Measurements from ENCODE around the gene MT1A. TPM values are rescaled to one million over a fixed set of nuclear protein-coding genes. Genes with fewer than 3 reads are reported as not detected.

MT1A gene
- total and polyA plus RNA-seq, 2 experiments from 2014 or later = not detected

DNA sequence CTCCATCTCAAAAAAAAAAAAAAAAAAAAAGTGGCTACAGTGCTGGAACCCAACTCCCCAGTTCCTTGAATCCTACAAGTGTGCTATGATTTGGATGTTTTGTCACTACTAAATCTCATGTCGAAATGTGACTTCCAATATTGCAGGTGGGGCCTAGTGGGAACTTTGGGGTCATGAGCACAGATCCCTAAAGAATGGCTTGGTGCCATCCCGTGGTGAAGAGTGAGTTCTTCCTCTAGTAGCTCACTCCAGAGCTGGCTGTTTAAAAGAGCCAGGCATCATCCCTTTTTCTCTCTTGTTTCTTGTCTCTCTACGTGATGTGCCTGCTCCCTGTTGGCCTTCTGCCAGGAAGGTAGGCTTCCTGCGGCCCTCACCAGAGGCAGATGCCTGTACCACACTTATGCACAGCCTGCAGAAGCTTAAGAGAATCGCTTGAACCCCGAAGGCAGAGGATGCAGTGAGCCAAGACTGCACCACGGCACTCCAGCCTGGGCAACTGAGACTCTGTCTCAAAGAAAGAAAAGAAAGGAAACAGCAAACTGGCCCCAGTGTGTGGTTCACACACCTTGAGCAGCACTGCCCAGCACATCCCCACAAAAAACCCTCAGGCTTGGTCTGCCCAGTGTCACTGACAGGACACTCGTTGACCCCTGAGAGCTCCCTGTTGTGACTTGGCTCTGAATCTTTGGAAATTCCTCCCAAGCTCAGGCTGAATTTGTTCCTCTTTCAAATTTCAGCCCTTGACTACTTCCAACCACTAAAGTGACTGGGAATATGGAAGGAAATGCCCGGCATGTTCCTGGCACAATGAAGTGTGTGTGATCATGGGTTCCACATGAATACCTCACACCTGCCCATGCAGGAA lies 9.7 kb upstream of the MT1A start:
- H3K36me3 ChIP-seq = no peaks in the 10 kb centered on the region
- peaks cover 5% of the 10 kb centered on the region for H3K4me1 ChIP-seq (ENCODE audit: low read depth)
- H3K4me3 ChIP-seq = no peak overlapping the region
- DNase-seq (ENCODE audit: low read depth in 1 of 2, low spot score in 1 of 2) = no peak
- no peaks in the 10 kb centered on the region for H3K9me3 ChIP-seq (ENCODE audit: low read depth)
- no peak overlapping the region for H3K27ac ChIP-seq
- H3K27me3 ChIP-seq = peaks cover 99% of the 10 kb centered on the region
- TF ChIP-seq, protein P1, sequence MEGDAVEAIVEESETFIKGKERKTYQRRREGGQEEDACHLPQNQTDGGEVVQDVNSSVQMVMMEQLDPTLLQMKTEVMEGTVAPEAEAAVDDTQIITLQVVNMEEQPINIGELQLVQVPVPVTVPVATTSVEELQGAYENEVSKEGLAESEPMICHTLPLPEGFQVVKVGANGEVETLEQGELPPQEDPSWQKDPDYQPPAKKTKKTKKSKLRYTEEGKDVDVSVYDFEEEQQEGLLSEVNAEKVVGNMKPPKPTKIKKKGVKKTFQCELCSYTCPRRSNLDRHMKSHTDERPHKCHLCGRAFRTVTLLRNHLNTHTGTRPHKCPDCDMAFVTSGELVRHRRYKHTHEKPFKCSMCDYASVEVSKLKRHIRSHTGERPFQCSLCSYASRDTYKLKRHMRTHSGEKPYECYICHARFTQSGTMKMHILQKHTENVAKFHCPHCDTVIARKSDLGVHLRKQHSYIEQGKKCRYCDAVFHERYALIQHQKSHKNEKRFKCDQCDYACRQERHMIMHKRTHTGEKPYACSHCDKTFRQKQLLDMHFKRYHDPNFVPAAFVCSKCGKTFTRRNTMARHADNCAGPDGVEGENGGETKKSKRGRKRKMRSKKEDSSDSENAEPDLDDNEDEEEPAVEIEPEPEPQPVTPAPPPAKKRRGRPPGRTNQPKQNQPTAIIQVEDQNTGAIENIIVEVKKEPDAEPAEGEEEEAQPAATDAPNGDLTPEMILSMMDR (IDR thresholded peaks at IDR 0.05; ENCODE audit: low read depth, low read length) = no peak

DNA sequence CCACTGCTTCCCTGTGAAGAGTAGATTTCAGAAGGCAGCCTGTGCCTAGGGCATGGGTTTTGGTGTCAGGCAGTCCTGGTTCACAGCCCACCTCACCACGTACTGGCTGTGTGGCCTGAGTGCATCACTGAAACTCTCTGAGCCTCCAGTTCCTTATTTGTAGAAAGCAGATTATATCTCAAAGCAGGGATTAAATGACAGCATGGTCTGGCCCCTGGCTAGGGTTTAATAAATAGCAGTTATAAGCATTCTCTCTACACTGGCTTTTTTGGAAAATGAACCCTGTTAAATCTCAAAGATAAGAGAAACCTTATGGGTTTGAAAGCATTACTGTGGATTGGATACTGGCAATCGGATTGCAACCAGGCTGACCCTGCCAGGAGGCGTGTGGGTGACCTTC lies 8.9 kb upstream of the MT1A start:
- TF ChIP-seq, protein P1 (IDR thresholded peaks at IDR 0.05; ENCODE audit: low read depth, low read length) = no peak
- Histone ChIP-seq H3K4me3 (no peak overlapping the region), H3K4me1 (ENCODE audit: low read depth) (peaks cover 5% of the 10 kb centered on the region), H3K36me3 (no peaks in the 10 kb centered on the region), H3K27me3 (peaks cover 100% of the 10 kb centered on the region), H3K9me3 (ENCODE audit: low read depth) (no peaks in the 10 kb centered on the region), H3K27ac (no peak overlapping the region)
- no peak for DNase-seq (ENCODE audit: low read depth in 1 of 2, low spot score in 1 of 2)

DNA sequence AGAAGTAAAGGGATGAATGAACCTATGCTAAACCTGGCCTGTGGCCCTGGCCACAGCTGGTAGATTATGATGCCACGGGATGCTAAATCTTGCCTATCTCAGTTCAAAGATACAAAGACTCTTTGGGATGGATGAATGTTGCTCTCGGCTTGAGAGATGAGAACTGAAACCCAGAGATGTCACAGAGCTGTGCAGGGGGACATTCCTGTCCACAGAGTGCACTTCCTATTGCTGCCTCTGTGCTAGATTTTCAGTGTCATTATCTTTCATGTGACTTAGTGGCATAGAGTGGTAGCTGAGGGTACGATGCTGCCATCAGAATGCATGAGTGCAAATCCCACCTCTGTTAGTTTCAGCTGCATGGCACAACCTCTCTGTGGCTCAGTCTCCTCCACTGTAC lies 8.3 kb upstream of the MT1A start:
- Histone ChIP-seq H3K36me3 (no peaks in the 10 kb centered on the region), H3K9me3 (ENCODE audit: low read depth) (no peaks in the 10 kb centered on the region), H3K4me1 (ENCODE audit: low read depth) (peaks cover 5% of the 10 kb centered on the region), H3K4me3 (no peak overlapping the region), H3K27me3 (peaks cover 100% of the 10 kb centered on the region), H3K27ac (no peak overlapping the region)
- no peak for DNase-seq (ENCODE audit: low read depth in 1 of 2, low spot score in 1 of 2)
- TF ChIP-seq, protein P1 (IDR thresholded peaks at IDR 0.05; ENCODE audit: low read depth, low read length) = no peak

DNA sequence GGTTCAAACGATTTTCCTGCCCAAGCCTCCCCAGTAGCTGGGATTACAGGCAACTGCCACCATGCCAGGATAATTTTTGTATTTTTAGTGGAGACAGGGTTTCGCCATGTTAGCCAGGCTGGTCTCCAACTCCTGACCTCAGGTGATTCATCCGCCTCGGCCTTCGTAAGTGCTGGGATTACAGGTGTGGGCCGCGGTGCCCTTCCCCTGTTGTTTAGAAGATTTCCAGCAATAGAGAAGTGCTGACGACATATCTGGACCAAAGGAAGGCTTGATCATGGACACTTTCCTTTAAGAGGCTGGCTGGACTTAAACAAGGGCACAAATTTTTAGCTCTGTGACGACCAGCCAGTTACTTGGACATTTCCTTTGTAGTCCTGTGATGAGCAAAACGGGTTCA lies 7.3 kb upstream of the MT1A start:
- Histone ChIP-seq H3K9me3 (ENCODE audit: low read depth) (no peaks in the 10 kb centered on the region), H3K4me3 (no peak overlapping the region), H3K4me1 (ENCODE audit: low read depth) (no peaks in the 10 kb centered on the region), H3K36me3 (no peaks in the 10 kb centered on the region), H3K27me3 (peaks cover 100% of the 10 kb centered on the region), H3K27ac (no peak overlapping the region)
- TF ChIP-seq, protein P1 (IDR thresholded peaks at IDR 0.05; ENCODE audit: low read depth, low read length) = no peak
- DNase-seq (ENCODE audit: low read depth in 1 of 2, low spot score in 1 of 2) = no peak

DNA sequence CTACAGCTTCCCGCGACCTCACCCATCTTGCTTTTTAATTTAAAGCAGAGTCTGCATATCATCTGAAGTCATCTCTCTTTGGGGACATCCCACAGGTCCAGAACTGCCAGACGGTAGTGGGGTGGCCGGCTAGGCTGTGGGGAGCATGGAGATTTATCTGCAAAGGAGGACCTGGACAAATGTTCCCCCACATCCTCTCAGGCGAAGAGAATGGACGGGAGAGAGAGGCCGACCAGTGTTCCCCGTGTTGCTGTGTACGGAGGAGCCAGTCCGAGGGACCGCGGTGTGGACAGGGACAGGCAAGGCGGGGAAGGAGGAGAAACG lies 6.7 kb upstream of the MT1A start:
- peak in 1 of 2 donors; percentile 31 for DNase-seq (ENCODE audit: low read depth in 1 of 2, low spot score in 1 of 2)
- TF ChIP-seq, protein P1 (IDR thresholded peaks at IDR 0.05; ENCODE audit: low read depth, low read length) = no peak
- H3K4me1 ChIP-seq (ENCODE audit: low read depth) = no peaks in the 10 kb centered on the region
- H3K4me3 ChIP-seq = peak overlapping the region; percentile 20
- H3K9me3 ChIP-seq (ENCODE audit: low read depth) = no peaks in the 10 kb centered on the region
- H3K27me3 ChIP-seq = peaks cover 100% of the 10 kb centered on the region
- H3K27ac ChIP-seq = no peak overlapping the region
- H3K36me3 ChIP-seq = no peaks in the 10 kb centered on the region
